Dendritic cell treated with granulocyte-macrophage colony-stimulating factor and Interleukin-4, amounts not matched to agents 40 ng/mL and 50 ng/mL, for 4 days (primary cell): ENCODE data around the gene IFIT1.
"Not testable (repeated sequence)": the region's sequence is repeated elsewhere in the genome, so short reads cannot be mapped to it uniquely, and the experiment has no call there.

Experiments used
- H3K27ac Mint-ChIP-seq: one replicate; pipeline ENCODE4 v1.8.0; 2022; ENCODE audit warnings: mild to moderate bottlenecking, mixed read lengths
- H3K27me3 Mint-ChIP-seq: one replicate; pipeline ENCODE4 v1.8.0; 2022; ENCODE audit warnings: mild to moderate bottlenecking, mixed read lengths
- H3K36me3 Mint-ChIP-seq: one replicate; pipeline ENCODE4 v1.8.0; 2022; ENCODE audit warnings: low read depth, mixed read lengths
- H3K4me1 Mint-ChIP-seq: one replicate; pipeline ENCODE4 v1.8.0; 2022; ENCODE audit warnings: low read depth, mixed read lengths
- H3K4me3 Mint-ChIP-seq: one replicate; pipeline ENCODE4 v1.8.0; 2022; ENCODE audit warnings: mild to moderate bottlenecking, moderate library complexity, mixed read lengths
- H3K9me3 Mint-ChIP-seq: one replicate; pipeline ENCODE4 v1.8.0; 2022; ENCODE audit warnings: mixed read lengths
- intact Hi-C: fragments of 100-400 bp; cut with micrococcal nuclease; formaldehyde crosslinking; loops from one replicate; pipeline ENCODE4 v1.15.0; 2022

IFIT1 gene

DNA sequence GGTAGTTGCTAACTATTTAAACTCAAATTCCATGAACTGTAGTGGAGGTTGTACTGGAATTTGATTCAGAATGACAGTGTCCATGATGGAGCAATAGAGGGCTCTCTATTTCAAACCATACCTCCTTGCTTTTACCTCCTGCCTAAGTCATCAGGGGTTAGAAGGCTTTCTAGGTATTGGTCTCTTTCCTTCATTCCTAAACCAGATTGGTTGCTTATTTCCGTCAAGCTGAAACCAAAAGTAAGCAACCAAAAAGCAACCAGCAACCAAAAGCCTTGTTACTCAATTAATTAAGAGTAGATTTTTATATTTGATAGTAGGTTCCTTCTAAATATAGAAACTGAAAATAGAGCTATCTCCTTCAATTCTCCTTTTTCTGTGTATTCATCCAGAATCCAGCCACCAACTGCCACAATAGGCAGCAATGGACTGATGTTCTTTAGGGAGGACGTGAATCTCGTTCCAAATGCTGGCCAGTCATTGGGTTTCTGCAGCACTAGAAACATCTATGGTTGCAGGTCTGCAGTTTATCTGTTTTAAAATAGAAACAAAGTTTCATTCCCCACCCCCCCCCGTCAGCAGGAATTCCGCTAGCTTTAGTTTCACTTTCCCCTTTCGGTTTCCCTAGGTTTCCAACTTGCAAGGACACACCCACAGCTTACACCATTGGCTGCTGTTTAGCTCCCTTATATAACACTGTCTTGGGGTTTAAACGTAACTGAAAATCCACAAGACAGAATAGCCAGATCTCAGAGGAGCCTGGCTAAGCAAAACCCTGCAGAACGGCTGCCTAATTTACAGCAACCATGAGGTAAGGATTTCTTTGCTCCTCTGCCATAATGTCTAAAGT, at the start of gene IFIT1:
IFIT1 (plus strand) TSS at position 717 of the 850 bp plus-strand sequence; CDS start at position 807, 90 bp downstream.
- H3K4me1 Mint-ChIP-seq = peaks cover 11% of the 10 kb centered on the region
- H3K36me3 Mint-ChIP-seq = no peaks in the 10 kb centered on the region
- H3K9me3 Mint-ChIP-seq = no peaks in the 10 kb centered on the region
- no peaks in the 10 kb centered on the region for H3K27me3 Mint-ChIP-seq
- intact Hi-C loops = loop anchor here (5.0 kb wide), 1 partner anchor 90 kb away; the partner anchor contains the start of gene IFIT2
- peak within 1 kb of the TSS; percentile 51 for H3K27ac Mint-ChIP-seq
- peak within 1 kb of the TSS; percentile 67 for H3K4me3 Mint-ChIP-seq

GRCh38 chr10:89343089-89343767, 49.2 kb upstream of the IFIT1 start:
- Mint-ChIP-seq H3K4me1 (peaks cover 26% of the 10 kb centered on the region), H3K4me3 (no peak overlapping the region), H3K27ac (no peak overlapping the region), H3K27me3 (peaks cover 3% of the 10 kb centered on the region), H3K36me3 (no peaks in the 10 kb centered on the region), H3K9me3 (no peaks in the 10 kb centered on the region)
- intact Hi-C loops = no loop called here

DNA sequence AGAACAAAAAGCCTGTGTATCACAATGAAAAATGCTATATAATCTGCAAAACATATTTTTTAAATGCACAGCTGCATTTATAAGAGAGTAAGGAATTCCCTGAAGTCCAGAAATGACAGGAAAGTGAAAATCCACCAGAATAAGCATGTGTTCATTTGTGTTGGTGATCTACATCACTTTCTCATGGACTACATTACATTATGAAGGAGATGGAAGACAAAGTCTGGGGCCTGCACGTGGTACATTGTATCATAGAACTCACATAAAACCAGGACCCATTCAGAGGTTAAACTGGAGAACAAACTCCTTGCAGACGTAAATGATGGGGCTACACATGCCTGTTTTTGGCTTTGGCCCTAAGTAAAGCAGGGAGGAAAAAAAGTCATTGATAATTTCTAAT, 48.3 kb upstream of the IFIT1 start:
- H3K9me3 Mint-ChIP-seq = no peaks in the 10 kb centered on the region
- peaks cover 33% of the 10 kb centered on the region for H3K4me1 Mint-ChIP-seq
- no peaks in the 10 kb centered on the region for H3K36me3 Mint-ChIP-seq

DNA sequence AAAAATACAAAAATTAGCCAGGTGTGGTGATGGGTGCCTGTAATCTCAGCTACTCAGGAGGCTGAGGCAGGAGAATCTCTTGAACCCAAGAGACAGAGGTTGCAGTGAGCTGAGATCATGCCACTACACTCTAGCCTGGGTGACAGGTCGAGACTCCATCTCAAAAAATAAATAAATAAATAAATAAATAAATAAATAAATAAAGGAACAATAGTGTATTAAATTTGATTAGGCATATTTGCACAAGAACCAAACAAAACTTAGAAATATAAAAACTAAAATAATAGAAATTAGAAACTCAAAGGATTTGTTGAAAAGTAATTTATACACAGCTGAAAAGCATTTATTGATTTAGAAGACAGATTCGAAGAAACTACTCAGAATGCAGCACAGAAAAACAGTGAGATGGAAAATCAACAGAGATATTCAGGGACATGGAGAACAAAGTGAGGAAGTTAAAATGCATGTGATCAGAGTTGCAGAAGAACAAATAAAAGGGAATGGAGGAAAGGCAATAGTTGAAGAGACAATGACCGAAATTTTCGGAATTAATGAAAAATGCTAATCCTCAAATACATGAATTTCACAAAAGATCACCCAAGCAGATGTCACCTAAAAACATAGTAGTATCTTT, 46.9 kb upstream of the IFIT1 start:
- H3K27ac Mint-ChIP-seq = no peak overlapping the region
- no peaks in the 10 kb centered on the region for H3K9me3 Mint-ChIP-seq
- intact Hi-C loops = no loop called here
- H3K36me3 Mint-ChIP-seq = no peaks in the 10 kb centered on the region
- H3K4me1 Mint-ChIP-seq = peaks cover 47% of the 10 kb centered on the region
- H3K27me3 Mint-ChIP-seq = peaks cover 3% of the 10 kb centered on the region
- no peak overlapping the region for H3K4me3 Mint-ChIP-seq

More for the DNA sequence above, 48.3 kb upstream of the IFIT1 start:
- Mint-ChIP-seq H3K27me3 (peaks cover 3% of the 10 kb centered on the region), H3K27ac (no peak overlapping the region), H3K4me3 (no peak overlapping the region)
- intact Hi-C loops = no loop called here

- Mint-ChIP-seq H3K27ac (no peak overlapping the region), H3K4me3 (no peak overlapping the region), H3K4me1 (peaks cover 58% of the 10 kb centered on the region), H3K36me3 (no peaks in the 10 kb centered on the region), H3K27me3 (peaks cover 3% of the 10 kb centered on the region), H3K9me3 (no peaks in the 10 kb centered on the region)
- intact Hi-C loops = no loop called here
These were observed 45.8 kb upstream of the IFIT1 start for GRCh38 chr10:89346405-89347254.

GRCh38 chr10:89347701-89348457, 44.5 kb upstream of the IFIT1 start:
- intact Hi-C loops = no loop called here
- H3K9me3 Mint-ChIP-seq = no peaks in the 10 kb centered on the region
- H3K27ac Mint-ChIP-seq = no peak overlapping the region
- no peak overlapping the region for H3K4me3 Mint-ChIP-seq
- H3K4me1 Mint-ChIP-seq = peaks cover 71% of the 10 kb centered on the region
- peaks cover 3% of the 10 kb centered on the region for H3K27me3 Mint-ChIP-seq
- H3K36me3 Mint-ChIP-seq = no peaks in the 10 kb centered on the region

GRCh38 chr10:89348481-89348880, 43.9 kb upstream of the IFIT1 start:
- H3K27me3 Mint-ChIP-seq = peaks cover 1% of the 10 kb centered on the region
- H3K9me3 Mint-ChIP-seq = no peaks in the 10 kb centered on the region
- H3K4me3 Mint-ChIP-seq = no peak overlapping the region
- H3K36me3 Mint-ChIP-seq = no peaks in the 10 kb centered on the region
- peaks cover 72% of the 10 kb centered on the region for H3K4me1 Mint-ChIP-seq
- H3K27ac Mint-ChIP-seq = no peak overlapping the region
- intact Hi-C loops = no loop called here

- H3K36me3 Mint-ChIP-seq = no peaks in the 10 kb centered on the region
- peaks cover 72% of the 10 kb centered on the region for H3K4me1 Mint-ChIP-seq
- no peak overlapping the region for H3K4me3 Mint-ChIP-seq
- no peaks in the 10 kb centered on the region for H3K27me3 Mint-ChIP-seq
- no peak overlapping the region for H3K27ac Mint-ChIP-seq
- no peaks in the 10 kb centered on the region for H3K9me3 Mint-ChIP-seq
- intact Hi-C loops = no loop called here
These were observed 43.4 kb upstream of the IFIT1 start for GRCh38 chr10:89348975-89349374.

DNA sequence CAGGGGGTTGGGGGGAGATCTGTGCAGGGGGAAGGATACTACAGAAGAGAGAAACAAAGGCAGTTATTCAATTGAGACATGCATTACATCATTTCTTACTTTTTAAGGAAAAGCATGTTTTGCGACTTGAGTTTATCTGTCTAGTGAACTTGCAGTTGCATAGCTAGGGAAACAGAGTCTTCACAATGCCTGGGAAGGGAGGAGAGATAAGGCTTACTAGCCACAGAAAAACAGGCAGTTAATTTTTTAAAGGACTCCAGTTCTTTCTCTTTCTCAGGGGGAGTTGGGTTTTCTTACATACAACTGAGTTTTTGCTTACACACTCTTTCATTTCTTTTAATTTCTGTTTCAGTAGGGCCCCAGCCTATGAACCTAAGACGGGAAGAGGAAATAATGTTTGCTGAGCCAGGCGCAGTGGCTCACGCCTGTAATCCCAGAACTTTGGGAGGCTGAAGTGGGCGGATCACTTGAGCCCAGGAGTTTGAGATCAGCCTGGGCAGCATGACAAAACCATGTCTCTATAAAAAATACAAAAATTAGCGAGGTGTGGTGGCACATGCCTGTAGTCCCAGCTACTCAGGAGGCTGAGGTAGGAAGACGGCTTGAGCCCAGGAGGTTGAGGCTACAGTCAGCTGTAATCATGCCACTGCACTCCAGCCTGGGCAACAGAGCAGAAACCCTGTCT, 41.6 kb upstream of the IFIT1 start:
- intact Hi-C loops, H3K36me3 Mint-ChIP-seq, H3K9me3 Mint-ChIP-seq, H3K27me3 Mint-ChIP-seq, H3K4me3 Mint-ChIP-seq: not testable (repeated sequence)
- Mint-ChIP-seq H3K4me1 (peaks cover 67% of the 10 kb centered on the region), H3K27ac (peak overlapping the region; percentile 73)

GRCh38 chr10:89351412-89351779, 41.0 kb upstream of the IFIT1 start:
- intact Hi-C loops = no loop called here
- Mint-ChIP-seq H3K36me3 (no peaks in the 10 kb centered on the region), H3K27me3 (no peaks in the 10 kb centered on the region), H3K4me1 (peaks cover 61% of the 10 kb centered on the region), H3K9me3 (no peaks in the 10 kb centered on the region), H3K27ac (peak overlapping the region; percentile 73), H3K4me3 (no peak overlapping the region)

- peak overlapping the region; percentile 73 for H3K27ac Mint-ChIP-seq
- H3K36me3 Mint-ChIP-seq = no peaks in the 10 kb centered on the region
- H3K27me3 Mint-ChIP-seq = no peaks in the 10 kb centered on the region
- H3K4me1 Mint-ChIP-seq = peaks cover 55% of the 10 kb centered on the region
- H3K9me3 Mint-ChIP-seq = no peaks in the 10 kb centered on the region
- no peak overlapping the region for H3K4me3 Mint-ChIP-seq
- intact Hi-C loops = no loop called here
These were observed 40.4 kb upstream of the IFIT1 start for GRCh38 chr10:89351780-89352597.

GRCh38 chr10:89352802-89353201, 39.6 kb upstream of the IFIT1 start:
- Mint-ChIP-seq H3K4me1 (peaks cover 50% of the 10 kb centered on the region), H3K27me3 (no peaks in the 10 kb centered on the region), H3K27ac (no peak overlapping the region), H3K9me3 (no peaks in the 10 kb centered on the region), H3K4me3 (no peak overlapping the region), H3K36me3 (no peaks in the 10 kb centered on the region)
- intact Hi-C loops = no loop called here
